M059J (cell line): ENCODE measurements around the gene EFNB2. TPM values are rescaled to one million over a fixed set of nuclear protein-coding genes. Genes with fewer than 3 reads are reported as not detected.
A peak's percentile ranks its signal among the peaks of the same experiment; 100 is the strongest.

ENCODE experiments used
- DNase-seq: peaks from one replicate; pipeline ENCODE4 v3.0.0-alpha.2; 2012; ENCODE audit warnings: low read depth
- total RNA-seq: library from RNA; depleted of rRNA; stranded (reverse); fragments of >200 nt; shearing (Covaris generic); gene quantifications from 2 replicates; pipeline ENCODE4 v1.2.3, GENCODE V29; 2014; rRNA removed

The EFNB2 gene
- total RNA-seq, 1 experiment from 2014 or later = 32.2 TPM

GRCh38 chr13:106450991-106451390, 84.5 kb downstream of the EFNB2 start:
- DNase-seq = no peak

GRCh38 chr13:106449096-106449495, 86.4 kb downstream of the EFNB2 start:
- no peak for DNase-seq

DNA sequence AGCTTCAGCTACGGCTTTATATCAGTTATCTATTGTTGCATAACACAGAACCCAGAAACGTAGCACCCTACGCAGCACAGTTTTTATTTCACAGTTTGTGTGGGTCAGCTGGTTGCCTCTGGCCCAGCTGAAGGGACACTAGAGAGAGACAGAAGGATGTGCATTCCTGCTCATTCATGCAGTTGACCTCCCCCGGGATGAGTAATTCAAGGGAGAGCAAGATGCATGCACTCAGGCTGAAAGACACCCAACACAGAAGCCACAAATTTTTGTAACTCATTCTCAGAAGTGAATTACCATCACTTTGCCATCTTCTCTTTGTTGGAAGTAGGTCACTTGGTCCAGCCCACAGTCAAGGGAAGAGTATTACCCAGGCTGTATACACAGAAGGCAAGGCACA, 89.5 kb downstream of the EFNB2 start:
- peak; percentile 63 for DNase-seq

- DNase-seq = no peak
These were observed 91.7 kb downstream of the EFNB2 start for GRCh38 chr13:106443607-106444322.

- DNase-seq = no peak
These were observed 94.6 kb downstream of the EFNB2 start for GRCh38 chr13:106440866-106441265.

Other genes with a start within 250 kb of the EFNB2 start
- 7.0 and 15.2 TPM in 2 replicates for gene ARGLU1, start 32.5 kb upstream of the EFNB2 start, total RNA-seq